IMR-90 (cell line): ENCODE results near the gene GAL. TPM values are rescaled to one million over a fixed set of nuclear protein-coding genes. Genes with fewer than 3 reads are reported as not detected.
"Not testable (repeated sequence)": the region's sequence is repeated elsewhere in the genome, so short reads cannot be mapped to it uniquely, and the experiment has no call there.

ENCODE experiments used
- ATAC-seq: fragments of 200-7000 bp; cut with Tn5 transposase; 2 replicates; pipeline ENCODE4 v1.9.1; 2020; ENCODE audit warnings: low read depth, mild to moderate bottlenecking, moderate library complexity
- BruUV-seq: library from RNA; stranded (reverse); fragments of 400-500 nt; replicated peaks from 2 replicates; lab custom pipeline; 2021; lab: Mats Ljungman, UMichigan
- CTCF ChIA-PET: fragments of 300-600 bp; formaldehyde crosslinking; extraction: SDS; loops from one replicate; lab custom pipeline; 2021; ENCODE audit warnings: antibody characterized with exemption; lab: Yijun Ruan, JAX
- POLR2A ChIA-PET: fragments of 300-600 bp; sonication (Branson Sonifier 250); formaldehyde crosslinking; loops from one replicate; lab custom pipeline; 2022; ENCODE audit warnings: antibody characterized with exemption; ENCODE audit not compliant: unreplicated experiment; lab: Charles Lee
- DNase-seq: peaks from one replicate; pipeline ENCODE4 v3.0.0; 2013
- H2AFZ ChIP-seq: replicated peaks from 2 replicates; pipeline ENCODE3; 2013; ENCODE audit warnings: low read length, mild to moderate bottlenecking; ENCODE audit not compliant: poor library complexity
- H2AK5ac ChIP-seq: 2 replicates; pipeline ENCODE4 v1.6.1; 2013; ENCODE audit warnings: low read depth, low read length, inconsistent platforms
- H2AK9ac ChIP-seq: replicated peaks from 2 replicates; pipeline ENCODE3; 2013; ENCODE audit warnings: mild to moderate bottlenecking, low read depth, low read length, moderate library complexity; ENCODE audit not compliant: poor library complexity
- H2BK120ac ChIP-seq: 2 replicates; pipeline ENCODE4 v1.6.1; 2013; ENCODE audit warnings: low read depth, low read length, inconsistent platforms
- H2BK15ac ChIP-seq: 3 replicates; pipeline ENCODE4 v1.6.1; 2013; ENCODE audit warnings: low read depth, low read length, inconsistent platforms
- H2BK20ac ChIP-seq: 2 replicates; pipeline ENCODE4 v1.6.1; 2013; ENCODE audit warnings: low read depth, mild to moderate bottlenecking, inconsistent platforms, low read length, moderate library complexity
- H2BK5ac ChIP-seq: 2 replicates; pipeline ENCODE4 v1.6.1; 2013; ENCODE audit warnings: mild to moderate bottlenecking, low read depth, low read length, inconsistent platforms; ENCODE audit not compliant: poor library complexity, severe bottlenecking
- H3K14ac ChIP-seq: replicated peaks from 2 replicates; pipeline ENCODE4 v1.6.1; 2013; ENCODE audit warnings: low read depth, low read length, inconsistent platforms
- H3K18ac ChIP-seq: 2 replicates; pipeline ENCODE4 v1.6.1; 2013; ENCODE audit warnings: low read depth, low read length, control low read depth
- H3K23ac ChIP-seq: 2 replicates; pipeline ENCODE4 v1.6.1; 2013; ENCODE audit warnings: low read depth, low read length, inconsistent platforms
- H3K27ac ChIP-seq: 2 replicates; pipeline ENCODE4 v1.5.1; 2013; ENCODE audit warnings: mild to moderate bottlenecking, control low read depth, low read length; ENCODE audit not compliant: insufficient read depth
- H3K27me3 ChIP-seq: 2 replicates; pipeline ENCODE4 v1.6.1; 2013; ENCODE audit warnings: low read length; ENCODE audit not compliant: control insufficient read depth, insufficient read depth
- H3K36me3 ChIP-seq: 2 replicates; pipeline ENCODE4 v1.6.1; 2013; ENCODE audit warnings: low read length, mixed read lengths; ENCODE audit not compliant: control insufficient read depth, insufficient read depth
- H3K4ac ChIP-seq: 2 replicates; pipeline ENCODE4 v1.6.1; 2013; ENCODE audit warnings: low read depth, low read length, inconsistent platforms
- H3K4me1 ChIP-seq: 2 replicates; pipeline ENCODE4 v1.6.1; 2013; ENCODE audit warnings: low read length, mixed read lengths; ENCODE audit not compliant: control insufficient read depth, insufficient read depth
- H3K4me2 ChIP-seq: 2 replicates; pipeline ENCODE4 v1.6.1; 2013; ENCODE audit warnings: low read depth, mild to moderate bottlenecking, control low read depth, low read length, moderate library complexity
- H3K4me3 ChIP-seq: 2 replicates; pipeline ENCODE4 v1.5.1; 2013; ENCODE audit warnings: low read depth, mild to moderate bottlenecking, control low read depth, low read length, moderate library complexity; ENCODE audit not compliant: insufficient read depth
- H3K56ac ChIP-seq: 2 replicates; pipeline ENCODE4 v1.6.1; 2013; ENCODE audit warnings: low read length, inconsistent platforms; ENCODE audit not compliant: insufficient read depth; ENCODE audit errors: extremely low read depth
- H3K79me1 ChIP-seq, 2 experiments: 2 replicates each; pipeline ENCODE4 v1.6.1; 2013; ENCODE audit warnings: low read length in 2 of 2, inconsistent platforms in 1 of 2, low read depth in 1 of 2
- H3K9ac ChIP-seq: 2 replicates; pipeline ENCODE4 v1.6.1; 2013; ENCODE audit warnings: low read depth, low read length, control low read depth
- H3K9me1 ChIP-seq: 2 replicates; pipeline ENCODE4 v1.6.1; 2013; ENCODE audit warnings: low read length, inconsistent platforms; ENCODE audit not compliant: insufficient read depth
- H3K9me3 ChIP-seq: 2 replicates; pipeline ENCODE4 v1.6.1; 2013; ENCODE audit warnings: low read length; ENCODE audit not compliant: control insufficient read depth, insufficient read depth
- H4K20me1 ChIP-seq: 2 replicates; pipeline ENCODE4 v1.6.1; 2013; ENCODE audit warnings: low read length, inconsistent platforms; ENCODE audit not compliant: insufficient read depth
- H4K5ac ChIP-seq: 2 replicates; pipeline ENCODE4 v1.6.1; 2013; ENCODE audit warnings: mild to moderate bottlenecking, low read depth, low read length, control low read depth
- H4K8ac ChIP-seq, 2 experiments: 2 replicates each; pipeline ENCODE4 v1.6.1; 2013; ENCODE audit warnings: low read depth in 2 of 2, low read length in 2 of 2, control low read depth in 1 of 2, inconsistent platforms in 1 of 2
- H4K91ac ChIP-seq: 2 replicates; pipeline ENCODE4 v1.6.1; 2013; ENCODE audit warnings: low read depth, low read length, inconsistent platforms; ENCODE audit not compliant: insufficient read depth
- WGBS, 2 experiments: methylation state at CpG; one replicate each; pipeline versions ENCODE4 v1.1.5 to v1.1.7; 2013; ENCODE audit warnings: missing lambda C conversion rate in 2 of 2; ENCODE audit not compliant: insufficient read length in 1 of 2; ENCODE audit errors: extremely low coverage in 2 of 2; 5-methylcytosine and 5-hydroxymethylcytosine counted together
- dilution Hi-C: fragments of 300-500 bp; cut with HindIII; formaldehyde crosslinking; loops from one replicate; pipeline ENCODE4 v1.14.3; 2018; ENCODE audit warnings: low sequenced_read_pairs; ENCODE audit not compliant: unreplicated experiment
- in situ Hi-C: fragments of 300-500 bp; cut with MboI; formaldehyde crosslinking; loops from 3 replicates; pipeline ENCODE4 v1.14.3; 2019; ENCODE audit warnings: low sequenced_read_pairs, inconsistent platforms, mixed read lengths
- intact Hi-C: fragments of 100-400 bp; cut with micrococcal nuclease; formaldehyde crosslinking; loops from 2 replicates; pipeline ENCODE4 v1.10.0; 2022
- polyA plus RNA-seq, 3 experiments: library from polyadenylated mRNA; depleted of rRNA; stranded (reverse); fragments of >200 nt; gene quantifications; 2 replicates each; pipeline ENCODE4 v1.2.3, GENCODE V29; 2012; ENCODE audit warnings: low replicate concordance in 1 of 3
- total RNA-seq: library from RNA; depleted of rRNA; stranded (reverse); fragments of >200 nt; gene quantifications from 2 replicates; pipeline ENCODE4 v1.2.3, GENCODE V29; 2012

Gene GAL
- total and polyA plus RNA-seq, 2 of the 4 experiments (the other 2 are of a cell fraction), result 2.0 TPM; not detected in 1

DNA sequence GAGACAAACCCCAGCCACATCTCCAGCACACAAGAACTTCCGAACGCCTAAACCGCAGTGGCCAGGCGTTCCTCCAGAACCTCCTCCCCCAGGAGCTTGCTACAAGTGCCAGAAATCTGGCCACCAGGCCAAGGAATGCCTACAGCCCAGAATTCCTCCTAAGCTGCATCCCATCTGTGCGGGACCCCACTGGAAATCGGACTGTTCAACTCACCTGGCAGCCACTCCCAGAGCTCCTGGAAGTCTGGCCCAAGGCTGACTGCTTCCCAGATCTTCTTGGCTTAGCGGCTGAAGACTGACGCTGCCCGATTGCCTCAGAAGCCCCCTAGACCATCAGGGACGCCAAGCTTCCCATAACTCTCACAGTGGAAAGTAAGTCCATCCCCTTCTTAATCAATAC is 48.5 kb upstream of the GAL start:
- H3K14ac ChIP-seq, H3K56ac ChIP-seq, H4K5ac ChIP-seq, intact Hi-C loops, H3K9me1 ChIP-seq, H2BK5ac ChIP-seq, H3K27ac ChIP-seq, H2AFZ ChIP-seq, H3K36me3 ChIP-seq, in situ Hi-C loops, H3K9me3 ChIP-seq, H2AK9ac ChIP-seq, dilution Hi-C loops, ATAC-seq, H3K4me3 ChIP-seq, H4K91ac ChIP-seq, H2BK15ac ChIP-seq, H3K4ac ChIP-seq, POLR2A ChIA-PET, H2AK5ac ChIP-seq, H4K20me1 ChIP-seq, H3K18ac ChIP-seq, CTCF ChIA-PET, DNase-seq, H3K4me2 ChIP-seq, H3K23ac ChIP-seq, H4K8ac ChIP-seq, H3K79me1 ChIP-seq, H2BK120ac ChIP-seq, H3K4me1 ChIP-seq, BruUV-seq, H3K9ac ChIP-seq, H2BK20ac ChIP-seq: not testable (repeated sequence)
- WGBS, 2 experiments, result 83% methylated on average over 2 of the region's 10 CpGs; no CpG with 5 or more reads in 1 of the 2 experiments
- H3K27me3 ChIP-seq, result peaks cover 14% of the 10 kb centered on the region

DNA sequence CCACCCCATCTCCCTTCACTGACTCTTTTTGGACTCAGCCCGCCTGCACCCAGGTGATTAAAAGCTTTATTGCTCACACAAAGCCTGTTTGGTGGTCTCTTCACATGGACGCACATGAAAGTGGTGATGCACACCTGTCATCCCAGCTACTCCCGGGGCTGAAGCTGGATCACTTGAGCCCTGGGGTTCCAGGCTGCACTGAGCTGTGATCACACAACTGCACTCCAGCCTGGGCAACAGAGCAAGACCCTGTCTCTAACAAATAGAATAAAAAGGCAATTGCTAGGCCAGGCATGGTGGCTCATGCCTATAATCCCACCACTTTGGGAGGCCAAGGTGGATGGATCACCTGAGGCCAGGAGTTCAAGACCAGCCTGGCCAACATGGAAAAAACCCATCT is 45.0 kb upstream of the GAL start:
- H2AK5ac ChIP-seq, H3K27ac ChIP-seq, H2AFZ ChIP-seq, H3K18ac ChIP-seq, H3K9ac ChIP-seq, H3K4me2 ChIP-seq, H3K9me3 ChIP-seq, intact Hi-C loops, H3K14ac ChIP-seq, H3K56ac ChIP-seq, in situ Hi-C loops, H3K79me1 ChIP-seq, H4K20me1 ChIP-seq, H3K23ac ChIP-seq, H2AK9ac ChIP-seq, dilution Hi-C loops, H2BK5ac ChIP-seq, DNase-seq, H3K4me3 ChIP-seq, H4K8ac ChIP-seq, H4K91ac ChIP-seq, CTCF ChIA-PET, H3K4me1 ChIP-seq, H2BK120ac ChIP-seq, H3K9me1 ChIP-seq, BruUV-seq, H3K36me3 ChIP-seq, H2BK15ac ChIP-seq, H4K5ac ChIP-seq, H3K4ac ChIP-seq, ATAC-seq, H2BK20ac ChIP-seq: not testable (repeated sequence)
- 18% methylated on average over 2 of the region's 3 CpGs; no CpG with 5 or more reads in 1 of the 2 experiments for WGBS, 2 experiments
- POLR2A ChIA-PET, result interaction anchor here (0.6 kb wide), 1 partner anchor 1033 kb away, joined by 8 read pairs; no protein-coding TSS in a partner anchor
- H3K27me3 ChIP-seq, result peaks cover 29% of the 10 kb centered on the region
